Lower lobe of right lung (tissue), 2 donors: ENCODE data around the gene WDR75. TPM values are rescaled to one million over a fixed set of nuclear protein-coding genes. Genes with fewer than 3 reads are reported as not detected.

Source experiments
- ATAC-seq, 2 donors: fragments of 200-7000 bp; cut with Tn5 transposase; one replicate each; pipeline ENCODE4 v1.9.1; 2020 to 2022; ENCODE audit warnings: mild to moderate bottlenecking in 2 of 2, moderate library complexity in 2 of 2
- DNase-seq: peaks from one replicate; pipeline ENCODE4 v3.0.0-alpha.2; 2020
- H3K27ac ChIP-seq: fragments of 200-600 bp; one replicate; pipeline ENCODE4 v1.8.0; 2022
- H3K27me3 ChIP-seq: fragments of 200-600 bp; one replicate; pipeline ENCODE4 v1.8.0; 2022; ENCODE audit warnings: low read depth
- H3K36me3 ChIP-seq: fragments of 200-600 bp; one replicate; pipeline ENCODE4 v1.8.0; 2022; ENCODE audit warnings: mild to moderate bottlenecking
- H3K4me1 ChIP-seq: fragments of 200-600 bp; one replicate; pipeline ENCODE4 v1.8.0; 2022
- H3K4me3 ChIP-seq: fragments of 200-600 bp; one replicate; pipeline ENCODE4 v1.8.0; 2022; ENCODE audit warnings: mild to moderate bottlenecking
- H3K9me3 ChIP-seq: fragments of 200-600 bp; one replicate; pipeline ENCODE4 v1.8.0; 2022
- intact Hi-C: fragments of 100-400 bp; cut with DNase I; formaldehyde crosslinking; loops from one replicate; pipeline ENCODE4 v1.11.0; 2022
- total RNA-seq: library from RNA; stranded (reverse); fragmentation: NEBNext Ultra II Directional; extraction: Animal tissue kit (Norgen Biotek cat#: 25700); gene quantifications from one replicate; pipeline ENCODE4 v1.2.1, GENCODE V29; 2021
- TF ChIP-seq, protein P1 (sequence below): fragments of 200-600 bp; IDR thresholded peaks from one replicate; pipeline ENCODE4 v1.8.0; 2022; ENCODE audit warnings: antibody characterized with exemption, mild to moderate bottlenecking
- donor health status: DM: no; HTN: yes; CAD: no; lungs with severe emphysema.

WDR75 gene
- total RNA-seq, 1 donor from 2014 or later: 21.1 TPM

DNA sequence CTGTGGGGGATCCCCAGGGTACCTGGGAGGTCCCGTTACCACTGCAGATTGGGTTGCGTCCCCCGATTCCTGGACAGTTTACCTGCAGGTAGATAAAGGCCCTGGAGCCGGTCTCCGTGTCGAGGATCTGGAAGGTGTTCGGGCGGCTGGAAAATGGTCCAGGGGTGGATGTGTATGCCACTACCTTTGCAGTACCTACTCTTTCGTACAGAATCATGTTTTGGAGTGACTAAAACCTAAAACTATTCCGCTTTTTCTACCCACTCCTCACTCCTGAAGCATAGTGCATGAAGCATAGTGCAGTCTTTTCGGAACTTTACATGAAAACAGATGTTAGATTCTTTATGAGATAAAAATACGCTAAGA is 418 bp downstream of the WDR75 start:
- ATAC-seq (peak; percentile 5 to 26), DNase-seq (no peak)
- Histone ChIP-seq H3K36me3 (no peaks in the 10 kb centered on the region), H3K4me1 (peaks cover 23% of the 10 kb centered on the region), H3K27me3 (no peaks in the 10 kb centered on the region), H3K4me3 (peak overlapping the region; percentile 78), H3K27ac (peak overlapping the region; percentile 96), H3K9me3 (no peaks in the 10 kb centered on the region)
- TF ChIP-seq, protein P1, sequence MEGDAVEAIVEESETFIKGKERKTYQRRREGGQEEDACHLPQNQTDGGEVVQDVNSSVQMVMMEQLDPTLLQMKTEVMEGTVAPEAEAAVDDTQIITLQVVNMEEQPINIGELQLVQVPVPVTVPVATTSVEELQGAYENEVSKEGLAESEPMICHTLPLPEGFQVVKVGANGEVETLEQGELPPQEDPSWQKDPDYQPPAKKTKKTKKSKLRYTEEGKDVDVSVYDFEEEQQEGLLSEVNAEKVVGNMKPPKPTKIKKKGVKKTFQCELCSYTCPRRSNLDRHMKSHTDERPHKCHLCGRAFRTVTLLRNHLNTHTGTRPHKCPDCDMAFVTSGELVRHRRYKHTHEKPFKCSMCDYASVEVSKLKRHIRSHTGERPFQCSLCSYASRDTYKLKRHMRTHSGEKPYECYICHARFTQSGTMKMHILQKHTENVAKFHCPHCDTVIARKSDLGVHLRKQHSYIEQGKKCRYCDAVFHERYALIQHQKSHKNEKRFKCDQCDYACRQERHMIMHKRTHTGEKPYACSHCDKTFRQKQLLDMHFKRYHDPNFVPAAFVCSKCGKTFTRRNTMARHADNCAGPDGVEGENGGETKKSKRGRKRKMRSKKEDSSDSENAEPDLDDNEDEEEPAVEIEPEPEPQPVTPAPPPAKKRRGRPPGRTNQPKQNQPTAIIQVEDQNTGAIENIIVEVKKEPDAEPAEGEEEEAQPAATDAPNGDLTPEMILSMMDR: no peak
- intact Hi-C loops: no loop called here

GRCh38 chr2:189442468-189442867 is 1.2 kb downstream of the WDR75 start:
- peaks cover 23% of the 10 kb centered on the region for H3K4me1 ChIP-seq
- no peak for ATAC-seq
- H3K9me3 ChIP-seq: no peaks in the 10 kb centered on the region
- peak overlapping the region; percentile 78 for H3K4me3 ChIP-seq
- H3K27ac ChIP-seq: no peak overlapping the region
- no peaks in the 10 kb centered on the region for H3K36me3 ChIP-seq
- TF ChIP-seq, protein P1: no peak
- no peak for DNase-seq
- intact Hi-C loops: no loop called here
- H3K27me3 ChIP-seq: no peaks in the 10 kb centered on the region

- no peak for DNase-seq
- Histone ChIP-seq H3K36me3 (peaks cover 14% of the 10 kb centered on the region), H3K9me3 (no peaks in the 10 kb centered on the region), H3K4me1 (peaks cover 23% of the 10 kb centered on the region), H3K27ac (no peak overlapping the region), H3K4me3 (no peak overlapping the region), H3K27me3 (no peaks in the 10 kb centered on the region)
- intact Hi-C loops: no loop called here
- TF ChIP-seq, protein P1: no peak
- no peak for ATAC-seq
Observed at GRCh38 chr2:189444322-189444721, 3.0 kb downstream of the WDR75 start.

DNA sequence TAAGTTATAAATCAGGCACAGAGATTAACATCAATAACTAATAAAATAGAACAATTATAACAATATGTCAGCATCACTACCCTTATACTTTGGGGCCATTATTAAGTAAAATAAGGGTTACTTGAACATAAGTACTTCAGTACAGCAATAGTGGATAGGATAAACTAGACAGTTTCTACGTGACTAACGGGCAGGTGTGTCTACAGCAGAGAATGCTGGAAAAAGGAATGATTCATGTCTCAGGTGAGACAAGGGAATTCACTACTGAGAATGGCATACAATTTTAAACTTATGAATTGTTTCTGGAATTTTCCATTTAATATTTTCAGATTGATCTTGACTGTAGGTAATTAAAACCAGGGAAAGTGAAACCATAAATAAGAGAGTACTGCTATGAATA is 5.5 kb downstream of the WDR75 start:
- no peak overlapping the region for H3K4me3 ChIP-seq
- TF ChIP-seq, protein P1: no peak
- no peaks in the 10 kb centered on the region for H3K9me3 ChIP-seq
- H3K36me3 ChIP-seq: peaks cover 39% of the 10 kb centered on the region
- H3K27ac ChIP-seq: no peak overlapping the region
- intact Hi-C loops: no loop called here
- DNase-seq: no peak
- peaks cover 18% of the 10 kb centered on the region for H3K4me1 ChIP-seq
- no peaks in the 10 kb centered on the region for H3K27me3 ChIP-seq
- ATAC-seq: no peak

DNA sequence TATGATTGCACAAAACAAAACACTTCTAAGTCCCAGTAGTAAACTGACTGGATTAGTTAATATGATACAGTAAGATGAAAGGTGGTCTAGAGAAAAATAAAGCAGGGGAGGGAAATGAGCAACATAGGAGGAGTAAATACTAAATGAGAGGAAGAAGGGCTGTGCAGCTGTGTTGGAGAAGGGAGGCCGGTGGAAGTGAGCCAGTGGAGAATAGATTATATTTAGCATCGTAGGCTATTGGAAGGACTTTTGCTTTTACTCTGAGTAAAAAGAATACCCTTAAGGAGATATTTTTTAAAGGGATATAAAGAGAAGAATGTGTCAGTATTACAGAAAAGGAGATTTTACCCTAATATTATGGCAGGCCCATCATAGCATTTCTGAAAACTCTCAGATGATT is 12.7 kb downstream of the WDR75 start:
- DNase-seq (no peak), ATAC-seq (no peak)
- Histone ChIP-seq H3K27ac (no peak overlapping the region), H3K9me3 (no peaks in the 10 kb centered on the region), H3K4me1 (no peaks in the 10 kb centered on the region), H3K27me3 (no peaks in the 10 kb centered on the region), H3K36me3 (peaks cover 96% of the 10 kb centered on the region), H3K4me3 (no peak overlapping the region)
- TF ChIP-seq, protein P1: no peak
- intact Hi-C loops: no loop called here

DNA sequence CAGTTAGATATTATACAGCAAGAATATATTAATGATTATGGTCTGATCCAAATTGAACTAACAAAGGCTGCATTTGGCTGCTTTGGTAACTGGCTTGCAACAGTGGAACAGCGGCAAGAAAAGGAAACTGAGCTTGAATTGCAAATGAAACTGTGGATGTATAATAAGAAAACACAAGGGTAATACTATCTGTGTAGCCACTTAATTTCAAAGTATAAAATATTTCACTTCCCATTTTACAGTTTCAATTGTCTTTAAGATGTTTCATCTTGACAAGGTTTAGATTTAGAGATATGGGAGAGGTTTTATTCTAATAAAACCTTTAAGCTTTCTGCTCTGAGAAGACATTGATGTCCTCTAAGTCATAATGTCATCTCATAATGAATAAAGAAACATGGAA is 23.8 kb downstream of the WDR75 start:
- intact Hi-C loops: no loop called here
- no peak overlapping the region for H3K4me3 ChIP-seq
- ATAC-seq (no peak), DNase-seq (no peak)
- peaks cover 99% of the 10 kb centered on the region for H3K36me3 ChIP-seq
- H3K27ac ChIP-seq: no peak overlapping the region
- H3K27me3 ChIP-seq: no peaks in the 10 kb centered on the region
- no peaks in the 10 kb centered on the region for H3K9me3 ChIP-seq
- TF ChIP-seq, protein P1: no peak
- H3K4me1 ChIP-seq: peaks cover 4% of the 10 kb centered on the region
